ENCODE measurements around the gene TPRG1L.

The TPRG1L gene

DNA sequence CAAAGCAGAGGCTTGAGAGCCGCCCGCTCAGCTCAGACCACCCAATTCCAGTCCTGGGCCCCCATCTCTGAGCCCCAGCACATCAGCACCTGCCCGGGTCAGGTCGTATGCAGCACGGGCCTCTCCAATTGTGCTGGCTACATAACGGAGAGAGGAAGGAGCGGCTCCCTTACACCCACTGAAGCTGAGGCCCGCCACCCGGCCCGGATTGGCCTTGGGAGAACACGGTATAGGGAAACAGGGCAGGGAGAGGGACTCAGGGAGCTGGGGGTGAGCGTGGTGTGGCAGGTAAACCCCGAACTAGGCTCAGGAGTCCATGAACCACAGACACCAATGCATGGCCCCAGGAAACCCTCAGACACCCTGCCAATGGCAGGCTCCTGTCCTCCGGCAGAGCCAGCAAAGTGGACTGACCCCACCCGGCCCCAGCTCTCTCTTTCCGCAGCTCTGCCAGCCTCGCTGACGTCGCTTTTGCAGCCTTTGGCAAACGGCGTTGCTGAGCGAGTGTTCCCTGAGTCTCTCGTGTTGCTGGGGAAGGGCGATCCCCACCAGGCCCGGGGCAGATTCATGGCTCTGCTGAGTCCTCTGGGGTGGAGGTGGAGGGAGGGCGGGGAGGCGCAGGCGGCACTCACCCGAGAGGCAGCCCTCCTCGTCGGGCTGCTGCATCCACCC, 30.0 kb upstream of the TPRG1L start:
- no peak for DNase-seq

DNA sequence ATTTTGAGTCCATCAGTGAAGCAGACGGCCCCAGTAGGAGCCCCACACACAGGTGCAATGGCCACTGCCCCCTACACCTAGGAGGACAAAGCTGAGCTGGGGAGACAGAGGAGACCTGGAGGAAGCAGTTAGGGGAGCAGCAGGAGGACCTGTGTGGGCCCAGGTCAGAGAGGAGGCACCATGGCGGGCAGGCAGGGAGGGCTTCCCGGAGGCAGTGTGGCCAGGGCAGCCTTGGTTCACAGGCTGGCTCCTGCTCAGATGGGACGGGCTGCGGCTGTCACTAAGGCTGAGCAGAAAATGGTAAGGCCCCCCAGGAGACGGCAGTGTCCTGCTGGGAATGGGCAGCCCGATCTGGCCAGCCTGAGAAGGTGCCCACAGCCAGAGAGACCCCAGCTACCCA, 28.9 kb upstream of the TPRG1L start:
- DNase-seq: no peak

DNA sequence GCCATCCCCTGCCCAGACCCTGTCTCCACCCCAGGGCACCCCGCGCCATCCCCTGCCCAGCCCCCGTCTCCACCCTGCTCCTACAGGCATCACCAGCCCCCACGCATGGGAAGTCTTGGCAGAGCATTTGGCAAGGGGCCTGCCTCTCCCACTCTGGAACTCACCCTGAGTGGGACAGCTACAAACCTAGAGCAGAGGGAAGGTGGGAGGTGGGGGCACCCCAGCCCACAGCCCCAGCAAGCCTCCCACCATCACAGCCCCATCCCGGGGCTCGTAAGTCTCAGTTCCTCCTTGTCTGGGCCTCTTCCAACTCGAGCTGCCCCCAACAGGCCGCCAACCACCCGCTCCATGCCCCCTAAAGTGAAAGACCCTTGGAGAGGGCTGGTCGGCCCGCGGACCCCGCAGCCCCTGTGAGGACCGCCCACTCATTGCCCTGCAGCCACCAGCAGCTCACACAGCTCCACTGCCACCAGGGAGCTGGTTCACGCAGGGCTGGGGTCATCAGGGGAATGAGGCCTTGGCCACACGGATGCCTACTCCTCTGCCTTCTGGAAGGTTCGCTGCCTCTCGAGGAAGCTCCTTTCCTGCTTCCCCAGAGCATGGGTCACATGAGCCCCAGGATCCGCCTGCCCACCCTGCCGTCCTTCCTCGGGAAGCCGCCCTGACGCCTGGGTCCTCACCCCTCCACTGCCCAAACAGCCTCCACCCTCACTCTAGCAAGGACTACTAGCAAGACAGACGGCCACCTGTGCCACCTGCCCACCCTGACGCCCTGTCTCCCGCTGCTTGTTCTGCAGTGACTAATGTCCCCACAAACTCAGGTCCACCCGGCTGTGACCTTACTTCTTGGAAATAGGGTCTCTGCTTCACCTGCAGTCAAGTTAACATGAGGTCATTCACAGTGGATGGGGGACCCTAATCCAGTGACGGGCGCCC, 27.9 kb upstream of the TPRG1L start:
- no peak for DNase-seq

DNA sequence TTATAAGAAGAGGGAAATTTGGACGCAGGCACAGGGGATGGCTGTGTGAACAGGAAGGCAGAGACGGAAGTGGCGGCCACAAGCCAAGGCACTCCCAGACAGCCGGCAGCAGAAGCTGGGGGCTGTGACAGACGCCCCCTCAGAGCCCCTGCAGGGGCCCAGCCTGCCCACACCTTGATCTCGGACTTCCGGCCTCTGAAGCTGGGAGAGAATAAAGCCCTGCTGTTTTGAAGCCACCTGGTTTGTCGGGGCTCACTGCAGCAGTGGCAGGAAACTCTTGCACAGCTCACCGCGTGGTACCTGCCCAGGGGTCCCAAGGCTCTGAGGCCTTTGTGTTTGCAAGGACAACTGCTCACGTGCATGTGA, 27.2 kb upstream of the TPRG1L start:
- no peak for DNase-seq

DNA sequence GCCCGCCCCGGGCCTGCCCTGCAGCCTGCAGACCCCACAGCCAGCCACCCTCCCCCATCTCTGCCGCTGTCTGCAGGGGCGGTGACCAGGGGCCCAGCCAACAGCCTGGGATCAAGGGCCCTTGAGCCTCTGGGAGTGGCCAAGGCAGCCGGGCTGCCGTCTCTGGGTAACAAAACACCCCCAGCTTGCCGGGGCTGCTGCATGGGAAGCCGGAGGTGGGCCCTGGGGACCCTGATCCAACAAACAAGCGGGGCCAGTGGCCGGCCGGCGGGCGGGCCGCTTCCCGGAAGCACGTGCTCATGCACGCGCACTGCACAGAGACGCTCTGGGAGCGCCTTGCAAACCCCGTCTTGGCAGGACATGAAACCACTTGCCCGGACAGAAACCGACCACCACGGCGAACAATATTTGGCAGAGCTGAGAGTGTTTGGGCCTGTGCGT, 26.7 kb upstream of the TPRG1L start:
- no peak for DNase-seq

DNA sequence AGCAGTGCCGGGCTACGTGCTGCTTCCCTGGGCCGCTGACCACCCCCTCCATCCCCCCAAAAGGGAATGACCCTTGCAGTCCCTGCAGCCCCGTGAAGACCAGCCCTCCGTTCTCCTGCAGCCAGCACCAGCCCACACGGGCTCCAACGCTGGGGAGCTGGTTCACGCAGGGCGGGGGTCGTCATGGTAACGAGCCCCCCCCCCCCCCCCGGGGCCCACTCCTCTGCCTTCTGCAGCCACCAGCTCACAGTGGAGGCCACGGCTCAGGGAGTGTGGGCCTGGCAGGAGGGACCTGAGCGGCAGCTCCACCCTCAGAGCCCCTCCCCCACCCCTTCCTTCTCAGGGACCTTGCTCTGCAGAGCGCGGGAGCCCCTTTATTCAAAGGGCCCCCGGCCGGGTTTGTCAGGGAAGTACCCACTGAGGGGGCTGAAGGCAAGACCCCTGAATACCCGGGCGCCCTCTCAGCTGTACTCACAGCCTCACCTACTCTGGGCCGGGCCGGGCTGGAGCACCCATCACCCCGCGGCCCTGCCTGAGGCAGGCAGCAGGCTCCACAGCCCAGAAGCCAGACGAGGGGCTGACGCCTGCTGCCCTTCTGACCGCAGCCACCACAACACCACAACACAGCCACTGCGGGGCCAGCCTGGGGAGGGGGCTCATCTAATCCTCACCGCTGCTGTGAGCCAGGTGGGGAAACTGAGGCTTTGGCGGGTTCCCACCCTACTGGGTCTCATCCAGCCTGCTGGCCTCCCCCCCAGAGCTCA, 26.1 kb upstream of the TPRG1L start:
- DNase-seq: no peak

DNA sequence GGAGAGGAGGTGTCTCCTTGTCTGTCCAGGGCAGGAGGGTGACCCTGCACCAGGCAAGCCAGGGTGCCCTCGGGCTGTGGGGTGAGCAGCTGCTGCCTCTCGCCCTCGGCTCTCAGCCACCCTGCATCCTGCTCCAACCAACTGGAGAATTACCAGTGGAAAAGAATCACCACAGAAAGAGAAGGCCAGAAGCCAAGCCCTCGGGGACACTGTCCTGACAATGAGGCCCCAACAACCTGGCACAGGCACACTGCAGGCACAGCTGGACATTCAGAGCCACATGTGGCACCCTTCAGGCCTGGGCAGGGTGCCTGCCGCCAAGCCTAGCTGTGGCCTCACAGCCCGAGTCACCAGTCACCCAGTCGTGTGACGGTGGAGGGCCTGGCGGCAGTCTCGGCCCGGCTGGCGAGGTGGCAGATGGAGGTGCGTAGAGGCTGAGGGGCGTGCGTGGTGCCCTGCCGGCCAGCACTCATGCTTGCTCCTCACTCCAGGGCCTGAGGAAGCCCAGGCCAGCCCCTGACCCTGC, 25.5 kb upstream of the TPRG1L start:
- no peak for DNase-seq

DNA sequence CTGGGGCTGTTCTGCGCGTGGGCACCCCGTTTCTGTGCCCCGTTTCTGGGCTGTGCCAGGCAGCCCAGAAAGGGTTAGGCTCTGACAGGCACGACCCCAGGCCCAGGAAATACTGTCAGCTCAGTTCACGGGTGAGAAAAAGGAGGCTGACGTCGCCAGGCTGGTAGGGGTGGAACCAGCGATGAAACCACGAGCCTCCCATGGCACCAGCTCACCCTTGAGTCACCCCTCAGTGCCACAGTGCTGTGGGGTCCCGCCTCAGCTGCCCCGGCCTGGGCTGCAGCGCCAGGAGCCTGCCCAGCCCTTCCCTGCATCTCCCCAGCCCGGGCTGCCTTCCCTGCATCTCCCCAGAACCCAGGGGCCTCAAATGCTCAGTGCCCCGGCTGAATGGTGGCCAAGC, 25.0 kb upstream of the TPRG1L start:
- no peak for DNase-seq

DNA sequence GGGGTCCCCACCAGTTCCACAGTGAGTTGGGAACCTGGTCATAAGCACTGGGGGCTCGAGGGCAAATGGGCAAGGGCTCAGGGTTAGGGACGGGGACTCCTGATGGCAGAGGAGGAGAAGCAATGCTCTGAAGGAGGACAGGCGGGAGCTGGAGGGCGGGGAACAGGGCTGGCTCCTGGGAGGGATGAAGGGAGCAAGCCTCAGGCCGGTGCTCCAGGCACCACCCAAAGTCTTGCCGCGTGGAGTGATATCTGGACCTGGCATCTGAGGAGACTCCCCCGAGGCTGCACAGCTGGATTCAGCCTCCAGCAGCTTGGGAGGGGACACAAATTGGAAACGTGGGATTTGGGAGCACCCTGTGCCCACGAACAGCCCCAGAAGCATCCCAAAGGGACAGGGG, 24.5 kb upstream of the TPRG1L start:
- no peak for DNase-seq

DNA sequence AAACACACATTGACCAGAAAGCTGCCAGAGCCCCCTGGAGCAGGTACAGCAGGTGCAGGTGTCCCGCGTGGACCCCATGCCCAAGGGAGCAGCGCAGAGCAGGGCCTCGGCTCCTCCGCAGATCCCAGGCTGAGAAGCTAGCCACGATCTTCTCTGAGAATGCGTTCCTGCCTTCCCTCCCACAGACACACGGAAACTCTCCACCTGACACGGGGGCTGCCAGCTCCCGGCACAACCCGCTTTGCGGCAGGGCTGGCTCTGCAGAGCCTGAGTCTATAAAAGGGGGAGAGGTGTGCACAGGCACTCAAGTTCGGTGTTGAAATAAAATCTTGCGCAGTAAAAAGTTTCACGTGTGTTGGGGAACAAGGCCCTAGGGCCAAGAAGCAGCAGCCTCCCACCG, 23.1 kb upstream of the TPRG1L start:
- no peak for DNase-seq

DNA sequence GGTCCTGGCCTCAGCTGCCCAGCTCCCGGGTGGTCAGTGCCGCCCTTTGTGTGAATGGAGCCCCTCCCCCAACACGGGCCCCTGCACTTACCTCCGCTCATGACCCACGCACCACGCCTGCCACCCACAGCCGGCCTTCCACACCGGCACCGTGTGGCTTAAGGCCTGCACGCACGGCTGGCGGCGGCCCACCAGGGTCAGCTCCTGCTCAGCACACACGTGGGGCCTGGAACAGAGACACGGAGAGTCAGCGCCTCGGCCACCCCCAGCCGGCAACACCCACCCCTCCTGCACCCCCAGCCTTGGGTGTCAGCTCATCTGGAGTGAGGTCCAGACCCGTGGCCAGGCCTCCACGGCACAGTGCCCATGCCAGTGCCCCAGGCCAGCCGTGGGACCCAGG, 22.4 kb upstream of the TPRG1L start:
- DNase-seq: no peak

DNA sequence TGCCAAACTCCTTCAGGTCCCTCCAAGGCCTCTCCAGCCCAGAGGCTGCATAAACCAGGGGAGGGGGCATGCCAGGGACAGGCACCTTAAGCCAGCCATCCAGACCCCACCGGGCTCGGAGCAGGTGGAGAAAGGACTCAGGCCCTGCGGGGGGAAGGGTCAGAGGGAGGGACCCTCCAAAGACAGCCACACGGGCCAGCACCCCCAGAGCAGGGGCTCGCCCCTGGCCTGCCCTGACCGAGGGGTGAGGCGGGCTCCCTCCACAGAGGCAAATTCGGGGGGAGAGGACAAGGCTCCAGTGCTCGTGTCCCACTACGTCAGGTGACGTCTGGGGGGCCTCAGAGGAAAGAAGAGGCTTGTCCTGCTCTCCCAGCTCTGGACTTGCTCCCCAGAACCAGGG, 21.7 kb upstream of the TPRG1L start:
- no peak for DNase-seq

DNA sequence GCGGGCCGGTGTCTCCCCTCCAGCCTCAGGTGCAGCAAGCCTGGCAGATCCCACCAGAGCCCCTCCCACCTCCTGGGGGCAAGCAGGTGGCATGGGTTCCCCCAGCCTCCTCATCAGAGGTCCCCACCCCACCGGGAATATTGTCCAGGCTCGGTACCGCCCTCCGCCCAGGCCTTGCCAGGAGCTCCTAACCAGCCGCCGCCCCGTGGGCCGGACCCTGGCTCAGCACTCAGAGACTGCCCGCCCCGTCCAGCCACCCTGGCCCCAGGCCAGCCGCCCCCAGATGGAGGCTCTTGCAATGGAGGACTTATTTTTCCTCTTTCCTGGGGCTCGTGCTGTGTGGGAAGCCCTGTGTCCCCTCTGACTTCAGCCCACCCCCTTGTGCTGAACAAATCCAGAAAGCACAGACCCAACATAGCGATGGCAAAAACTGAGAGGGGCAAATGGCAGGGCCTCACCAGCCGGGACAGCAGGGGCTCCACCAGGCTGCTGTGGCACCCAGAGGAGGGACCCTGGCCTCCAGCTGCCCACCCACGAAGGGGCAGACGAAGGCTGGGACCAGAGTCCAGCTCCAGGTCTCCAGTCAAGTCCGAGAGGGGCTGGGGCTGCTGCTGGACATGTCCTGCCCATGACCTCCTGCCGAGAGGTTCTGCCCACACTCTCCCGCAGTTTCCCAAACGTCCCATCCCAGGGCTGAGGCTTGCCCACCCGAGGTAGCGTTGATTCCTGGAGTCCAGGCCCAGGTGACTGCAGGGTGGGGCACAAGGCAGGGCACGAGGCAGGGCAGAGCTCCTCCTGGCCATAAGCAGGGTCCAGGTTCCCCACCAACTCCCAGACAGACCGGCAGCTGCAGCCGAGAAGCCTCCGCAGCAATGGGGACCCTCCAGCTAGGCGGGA, 21.0 kb upstream of the TPRG1L start:
- no peak for DNase-seq

DNA sequence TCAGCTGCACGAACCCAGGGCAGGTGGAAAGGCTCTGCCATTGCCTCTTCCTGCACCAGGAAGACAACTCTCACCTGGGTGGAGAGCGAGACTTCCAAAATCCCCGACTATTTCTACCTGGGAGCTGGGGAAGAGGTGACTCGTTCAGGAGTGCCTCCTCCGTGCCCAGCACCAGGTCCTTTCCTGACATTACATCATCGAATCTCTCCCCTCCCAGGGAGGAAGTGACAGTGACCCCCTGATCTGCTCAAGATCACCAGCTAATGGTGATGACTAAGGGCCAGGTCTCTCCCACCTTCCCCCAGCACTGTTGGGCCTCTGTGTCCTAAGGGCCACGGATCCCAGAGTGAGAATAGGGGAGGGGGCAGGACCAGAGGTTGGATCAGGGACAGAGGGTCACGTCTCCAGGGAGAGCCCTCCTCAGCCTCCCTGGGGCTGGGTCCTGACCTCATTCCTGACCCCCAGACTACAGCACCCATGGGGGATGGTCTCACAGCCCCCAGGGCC, 20.3 kb upstream of the TPRG1L start:
- DNase-seq: no peak

DNA sequence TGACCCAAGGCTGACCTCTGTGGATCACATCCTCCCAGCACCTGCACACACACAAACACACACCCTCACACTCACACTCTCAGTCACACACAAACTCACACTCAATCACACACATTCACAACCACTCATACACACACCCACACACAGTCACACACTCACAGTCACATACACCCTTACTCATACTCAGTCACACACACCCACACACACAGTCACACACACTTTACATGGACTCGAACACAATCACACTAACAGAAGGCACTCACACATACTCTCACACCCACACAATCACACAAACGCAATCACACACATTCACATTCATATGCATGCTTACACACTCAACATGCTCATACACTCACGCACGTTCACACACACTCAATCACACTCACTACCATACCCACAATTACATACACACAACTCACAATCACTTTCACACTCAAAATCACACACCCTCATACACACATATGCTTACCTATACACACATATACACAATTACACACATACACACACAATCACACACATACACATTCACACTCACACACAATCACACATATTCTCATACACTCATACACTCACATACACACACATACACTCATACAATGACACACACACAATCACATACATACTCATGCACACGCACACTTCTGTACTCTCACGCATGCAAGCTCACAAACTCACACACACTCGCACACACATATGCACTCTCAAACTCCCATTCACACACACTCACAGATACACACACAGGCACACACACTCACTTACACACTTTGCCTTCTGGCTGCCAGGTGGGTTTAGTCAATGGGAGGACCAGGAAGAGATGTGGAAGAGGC, 19.6 kb upstream of the TPRG1L start:
- DNase-seq: no peak

DNA sequence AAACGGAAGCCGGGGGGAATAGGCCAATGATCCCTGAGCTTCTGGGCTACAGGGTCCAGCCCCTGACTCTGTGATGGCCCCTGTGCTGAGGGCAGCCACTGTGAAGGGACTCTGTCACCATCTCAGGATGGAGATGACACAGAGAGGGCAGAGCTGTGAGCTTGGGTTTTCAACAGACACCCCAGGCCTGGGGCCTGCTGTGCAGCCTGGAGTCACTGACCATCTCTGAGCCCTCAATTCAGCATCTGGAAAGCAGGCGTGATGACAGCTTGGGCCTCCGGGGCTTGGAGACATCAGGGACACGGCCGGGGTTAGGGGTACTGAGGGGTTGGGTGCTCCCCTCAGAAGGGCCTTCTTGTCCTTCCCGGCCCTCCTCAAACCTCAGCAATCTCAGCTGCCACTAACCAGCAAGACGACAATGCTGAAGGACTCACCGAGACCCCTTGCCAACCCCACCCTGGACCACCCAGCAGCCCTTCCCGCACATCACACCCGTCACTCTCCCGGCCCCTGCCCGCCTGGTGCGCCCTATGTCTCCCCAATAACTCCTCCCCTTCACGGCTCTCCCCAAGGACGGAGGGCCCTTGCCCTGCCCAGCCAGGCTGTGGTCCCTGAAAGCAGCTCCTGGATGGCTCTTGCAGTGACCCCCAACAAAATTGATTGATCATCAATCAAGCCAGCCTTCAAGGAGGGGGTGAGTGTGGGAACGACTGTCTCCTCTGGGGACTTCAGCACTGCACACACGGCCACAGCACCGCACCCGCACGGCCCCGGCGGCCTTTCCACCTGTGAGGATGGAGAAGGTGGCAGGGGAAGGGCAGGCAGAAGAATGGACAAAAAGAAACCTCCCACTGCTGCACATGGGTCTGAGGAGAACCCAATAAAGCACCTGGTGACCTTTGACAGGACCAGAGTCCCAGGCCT, 17.8 kb upstream of the TPRG1L start:
- no peak for DNase-seq

DNA sequence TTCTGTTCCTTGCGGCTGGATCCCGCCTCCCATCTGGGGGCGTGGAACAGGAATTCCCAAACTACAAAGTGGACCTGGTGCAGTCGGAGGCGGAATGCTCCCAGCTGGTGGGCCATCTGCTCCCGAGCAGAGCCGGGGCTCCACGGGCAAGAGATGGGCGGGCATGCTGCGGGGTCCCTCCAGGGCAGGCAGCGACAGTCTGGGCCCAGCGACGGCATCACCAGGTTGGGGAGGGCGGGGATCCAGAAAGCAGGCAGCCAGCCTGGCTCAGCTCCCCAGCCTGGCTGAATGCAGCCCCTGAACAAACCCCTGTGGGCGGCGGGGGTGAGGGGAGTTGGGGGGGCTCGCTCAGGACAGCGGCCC, 17.1 kb upstream of the TPRG1L start:
- no peak for DNase-seq

DNA sequence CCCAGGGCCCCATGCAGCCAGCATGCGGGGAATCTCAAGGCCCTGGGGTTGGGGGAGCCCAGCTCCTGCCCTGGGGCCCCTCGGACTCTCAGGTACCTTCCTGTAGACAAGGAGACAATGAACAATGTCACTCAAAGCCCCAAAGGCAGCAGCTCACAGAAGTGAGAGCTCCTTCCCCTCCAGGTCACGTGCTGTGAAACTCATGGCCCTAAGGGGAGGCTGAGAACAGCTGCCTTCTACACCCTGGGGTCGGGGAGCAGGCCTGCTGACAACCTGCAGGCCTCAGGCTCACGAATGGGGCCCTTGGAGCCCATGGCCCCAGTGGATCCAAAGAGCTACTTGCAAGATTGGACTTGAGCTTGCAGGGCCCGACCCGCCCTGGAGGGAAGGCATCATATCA, 16.7 kb upstream of the TPRG1L start:
- no peak for DNase-seq

DNA sequence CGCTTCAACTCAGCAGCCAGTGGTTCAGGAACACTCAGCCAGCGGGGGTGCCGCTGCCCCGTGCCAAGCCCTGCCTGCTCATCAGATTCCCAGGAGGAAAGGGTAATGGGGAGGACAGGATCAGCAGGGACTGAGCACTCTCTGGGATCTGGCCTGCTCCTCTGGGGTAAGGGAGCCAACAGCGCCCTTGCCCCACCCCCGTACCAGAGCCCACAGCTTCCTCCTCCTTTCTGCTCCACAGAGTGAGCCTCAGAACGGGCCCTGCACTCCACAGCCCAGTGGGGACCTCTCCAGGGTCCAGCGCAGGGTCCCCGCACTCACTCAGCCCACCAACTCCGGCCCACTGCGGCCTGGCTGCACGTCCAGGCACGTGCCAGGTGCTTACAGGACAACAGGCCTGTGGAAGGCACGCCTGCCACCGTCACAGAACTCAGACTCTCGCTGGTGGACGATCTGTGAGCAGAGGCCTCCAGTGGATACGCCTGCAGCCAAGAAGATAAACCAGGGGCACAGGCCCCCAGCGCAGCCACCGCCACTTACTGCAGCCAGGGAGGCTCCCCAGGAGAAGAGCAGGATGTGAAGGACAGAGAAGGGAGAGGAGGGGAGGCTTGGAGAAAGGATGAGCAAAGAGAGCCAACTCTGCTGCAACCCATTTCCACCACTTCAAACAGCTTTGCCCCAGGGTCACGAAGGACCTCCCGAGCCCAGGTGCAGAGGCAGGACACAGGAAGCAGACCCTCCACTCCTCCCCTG, 15.6 kb upstream of the TPRG1L start:
- peak; percentile 22 for DNase-seq

Data from NCI-H446 treated with DMSO at 0.1 percent for 48 hours (cell line).